GM10266 (cell line): Measurements from ENCODE around the gene NKAIN1.
"Not testable (repeated sequence)": the region's sequence is repeated elsewhere in the genome, so short reads cannot be mapped to it uniquely, and the experiment has no call there.

Experiments used
- DNase-seq: peaks from one replicate; pipeline ENCODE4 v3.0.0; 2012; ENCODE audit errors: extremely low spot score
- CTCF ChIP-seq: IDR thresholded peaks from 2 replicates; pipeline ENCODE4 v1.5.1; 2012; ENCODE audit warnings: mild to moderate bottlenecking, low read depth; ENCODE audit not compliant: control insufficient read depth, insufficient read depth; ENCODE audit errors: missing control alignments

Gene NKAIN1

GRCh38 chr1:31183126-31183525 is 56.6 kb downstream of the NKAIN1 start:
- TF ChIP-seq CTCF = no peak
- no peak for DNase-seq

GRCh38 chr1:31182352-31182751 is 57.3 kb downstream of the NKAIN1 start:
- TF ChIP-seq CTCF = no peak
- DNase-seq = peak; percentile 86

- peak; percentile 83 for TF ChIP-seq CTCF
- DNase-seq = peak; percentile 80
Measured at GRCh38 chr1:31181515-31182343, 58.0 kb downstream of the NKAIN1 start.

GRCh38 chr1:31180338-31180737 is 59.3 kb downstream of the NKAIN1 start:
- TF ChIP-seq CTCF = no peak
- DNase-seq = no peak

GRCh38 chr1:31176291-31176690 is 63.4 kb downstream of the NKAIN1 start:
- not testable (repeated sequence) for DNase-seq

- no peak for TF ChIP-seq CTCF
- no peak for DNase-seq
Measured at GRCh38 chr1:31170486-31170735, 69.3 kb downstream of the NKAIN1 start.

GRCh38 chr1:31166462-31166861 is 73.2 kb downstream of the NKAIN1 start:
- no peak for DNase-seq
- TF ChIP-seq CTCF = no peak

GRCh38 chr1:31164291-31164690 is 75.4 kb downstream of the NKAIN1 start:
- DNase-seq = no peak
- no peak for TF ChIP-seq CTCF
